C4-2B (cell line): ENCODE measurements around the gene PLXNA1.

ENCODE experiments used
- H3K27ac ChIP-seq: fragments of 450-650 bp; 2 replicates; pipeline ENCODE4 v1.5.1; 2017
- ZFX ChIP-seq: fragments of 450-650 bp; IDR thresholded peaks from 2 replicates; pipeline ENCODE4 v1.6.1; 2017
- TF ChIP-seq, protein P1 (sequence below): fragments of 450-650 bp; conservative IDR thresholded peaks from 2 replicates; pipeline ENCODE4 v1.5.1; 2017; ENCODE audit warnings: mild to moderate bottlenecking

Gene PLXNA1

DNA sequence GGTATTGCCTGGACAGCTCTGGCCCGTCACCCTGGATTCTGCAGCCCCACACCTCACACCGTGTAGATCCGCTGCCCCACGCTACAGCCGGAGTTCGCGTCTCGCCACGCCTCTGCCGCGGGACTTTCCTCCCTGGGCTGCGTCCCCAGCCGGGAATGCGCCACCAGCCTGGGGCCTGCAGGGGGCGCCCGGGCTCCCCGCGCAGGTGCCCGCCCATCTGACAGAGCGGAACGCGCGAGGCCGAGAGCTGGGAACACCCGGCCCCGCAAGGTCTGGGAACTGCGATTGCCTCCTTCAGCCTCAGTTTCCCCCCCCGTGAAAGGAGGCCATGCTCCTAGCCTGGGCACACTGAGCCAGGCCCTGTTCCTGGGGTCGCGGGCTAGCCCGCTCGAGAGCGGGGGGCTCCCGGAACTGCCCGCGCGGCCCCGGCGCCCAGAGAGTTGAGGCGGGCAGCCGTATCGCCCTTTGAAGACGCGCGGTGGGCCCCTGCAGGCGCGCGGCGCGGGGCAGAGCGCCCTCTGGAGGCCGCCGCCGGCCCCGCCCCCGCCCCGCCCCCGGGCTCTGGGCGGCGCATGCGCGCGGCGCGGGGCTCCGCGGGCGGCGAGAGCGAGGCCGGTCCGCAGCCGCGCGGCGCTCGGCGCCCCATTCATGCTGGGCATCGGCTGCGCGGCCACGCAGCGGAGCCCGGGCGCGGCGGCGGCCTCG is at the start of gene PLXNA1:
PLXNA1 (plus strand) TSS at position 645 of the 705 bp plus-strand sequence. CDS start 5,479 bp downstream, outside the sequence.
- TF ChIP-seq ZFX = no peak
- TF ChIP-seq, protein P1, sequence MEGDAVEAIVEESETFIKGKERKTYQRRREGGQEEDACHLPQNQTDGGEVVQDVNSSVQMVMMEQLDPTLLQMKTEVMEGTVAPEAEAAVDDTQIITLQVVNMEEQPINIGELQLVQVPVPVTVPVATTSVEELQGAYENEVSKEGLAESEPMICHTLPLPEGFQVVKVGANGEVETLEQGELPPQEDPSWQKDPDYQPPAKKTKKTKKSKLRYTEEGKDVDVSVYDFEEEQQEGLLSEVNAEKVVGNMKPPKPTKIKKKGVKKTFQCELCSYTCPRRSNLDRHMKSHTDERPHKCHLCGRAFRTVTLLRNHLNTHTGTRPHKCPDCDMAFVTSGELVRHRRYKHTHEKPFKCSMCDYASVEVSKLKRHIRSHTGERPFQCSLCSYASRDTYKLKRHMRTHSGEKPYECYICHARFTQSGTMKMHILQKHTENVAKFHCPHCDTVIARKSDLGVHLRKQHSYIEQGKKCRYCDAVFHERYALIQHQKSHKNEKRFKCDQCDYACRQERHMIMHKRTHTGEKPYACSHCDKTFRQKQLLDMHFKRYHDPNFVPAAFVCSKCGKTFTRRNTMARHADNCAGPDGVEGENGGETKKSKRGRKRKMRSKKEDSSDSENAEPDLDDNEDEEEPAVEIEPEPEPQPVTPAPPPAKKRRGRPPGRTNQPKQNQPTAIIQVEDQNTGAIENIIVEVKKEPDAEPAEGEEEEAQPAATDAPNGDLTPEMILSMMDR = peak; percentile 100
- peak within 1 kb of the TSS; percentile 74 for H3K27ac ChIP-seq

GRCh38 chr3:126934031-126934531 is 48.8 kb upstream of the PLXNA1 start:
- no peak for TF ChIP-seq ZFX
- TF ChIP-seq, protein P1 = no peak

GRCh38 chr3:126934991-126935390 is 47.9 kb upstream of the PLXNA1 start:
- TF ChIP-seq, protein P1 = no peak
- no peak for TF ChIP-seq ZFX
- H3K27ac ChIP-seq = no peak overlapping the region

More at GRCh38 chr3:126934031-126934531, 48.8 kb upstream of the PLXNA1 start:
- no peak overlapping the region for H3K27ac ChIP-seq

GRCh38 chr3:126935756-126936509 is 47.0 kb upstream of the PLXNA1 start:
- TF ChIP-seq, protein P1 = no peak
- no peak for TF ChIP-seq ZFX
- no peak overlapping the region for H3K27ac ChIP-seq

DNA sequence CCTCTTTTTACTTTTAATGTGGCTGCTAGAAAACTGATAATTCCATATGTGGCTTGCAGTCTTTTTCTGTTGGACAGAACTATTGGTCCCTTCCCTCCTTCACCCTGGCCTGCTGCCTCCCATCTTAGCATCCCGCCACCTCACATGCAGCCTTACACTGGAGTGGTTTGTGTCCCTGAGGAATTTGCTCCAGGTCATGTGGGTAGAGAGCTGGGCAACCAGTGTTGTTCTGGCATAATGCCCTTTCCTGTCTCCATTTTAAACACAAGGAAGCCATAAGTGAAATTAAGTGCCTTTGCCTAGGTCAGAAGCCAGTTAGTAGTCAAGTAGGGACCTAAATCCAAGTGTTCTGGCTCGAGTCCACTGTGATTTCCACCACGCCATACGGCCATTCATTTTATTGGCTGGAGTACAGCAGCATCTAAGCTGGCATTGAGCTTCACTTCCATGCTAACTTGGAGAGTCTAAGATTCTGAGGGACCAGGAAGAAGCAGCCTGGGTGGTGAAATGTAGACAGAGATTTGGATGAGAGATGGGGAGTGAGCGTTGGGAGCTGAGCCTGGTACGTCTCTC is 46.0 kb upstream of the PLXNA1 start:
- TF ChIP-seq, protein P1 = no peak
- TF ChIP-seq ZFX = no peak
- no peak overlapping the region for H3K27ac ChIP-seq

DNA sequence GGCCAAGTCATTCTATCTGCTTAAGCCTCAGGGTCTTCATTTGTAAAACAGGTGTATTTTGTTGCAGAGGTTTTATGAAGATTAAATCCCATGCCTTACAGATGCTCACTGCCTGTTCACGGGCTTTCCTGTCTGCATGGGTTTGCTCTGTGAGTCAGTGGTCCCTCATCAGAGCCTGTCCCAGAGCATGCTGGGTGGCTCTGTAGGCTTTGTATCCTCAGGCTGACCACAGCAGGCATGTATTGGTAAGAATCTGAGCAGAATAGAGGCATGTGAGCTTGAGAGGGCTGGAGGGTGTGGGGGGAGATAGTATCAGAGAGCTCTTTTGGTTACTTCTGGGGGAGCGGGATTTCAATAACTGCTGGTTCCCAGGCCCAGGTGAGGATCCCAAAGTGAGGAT is 45.4 kb upstream of the PLXNA1 start:
- TF ChIP-seq, protein P1 = no peak
- TF ChIP-seq ZFX = no peak
- H3K27ac ChIP-seq = no peak overlapping the region

DNA sequence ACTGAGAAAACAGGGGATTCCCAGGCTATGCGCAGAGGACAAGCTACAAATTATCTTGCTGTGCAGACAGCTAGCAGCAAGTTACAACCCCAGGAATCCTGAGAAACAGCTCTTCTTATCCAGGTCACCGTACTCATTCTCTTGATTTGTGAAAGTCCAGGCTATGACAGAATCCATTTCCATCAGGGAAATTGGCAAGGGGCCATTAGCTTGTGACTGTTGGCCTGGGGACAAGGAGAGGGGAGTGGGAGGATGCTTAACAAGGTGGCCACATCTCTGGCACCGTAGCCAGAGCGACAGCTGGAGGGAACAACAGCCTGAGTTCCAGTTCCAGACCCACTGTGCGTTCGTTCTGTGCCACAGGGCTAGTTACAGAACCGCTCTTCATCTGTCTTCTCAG is 44.9 kb upstream of the PLXNA1 start:
- TF ChIP-seq ZFX = no peak
- H3K27ac ChIP-seq = no peak overlapping the region
